Right atrium auricular region (tissue), 2 donors: ENCODE measurements around the gene TMEM42. TPM values are rescaled to one million over a fixed set of nuclear protein-coding genes. Genes with fewer than 3 reads are reported as not detected.
A peak's percentile ranks its signal among the peaks of the same experiment; 100 is the strongest.
"Not testable (repeated sequence)": the region's sequence is repeated elsewhere in the genome, so short reads cannot be mapped to it uniquely, and the experiment has no call there.

Experiments used
- DNase-seq: peaks from one replicate; pipeline ENCODE4 v3.0.0-alpha.2; 2019; ENCODE audit warnings: low spot score
- H3K27ac ChIP-seq, 2 donors: fragments of 200-600 bp; sonication (generic); 1 replicate in 1 of 2; 2 replicates in 1 of 2; pipeline ENCODE4 v1.5.1; 2016 to 2019
- H3K27me3 ChIP-seq, 2 donors: fragments of 200-600 bp; sonication (generic); one replicate each; pipeline versions ENCODE4 v1.5.1 to v1.6.0; 2017 to 2019
- H3K36me3 ChIP-seq: fragments of 200-600 bp; sonication (generic); one replicate; pipeline ENCODE4 v1.5.1; 2016
- H3K4me1 ChIP-seq, 2 donors: fragments of 200-600 bp; sonication (generic); one replicate each; pipeline versions ENCODE4 v1.5.1 to v1.6.0; 2017 to 2019
- H3K4me3 ChIP-seq, 2 donors: fragments of 200-600 bp; sonication (generic); 1 replicate in 1 of 2; 2 replicates in 1 of 2; pipeline ENCODE4 v1.5.1; 2017 to 2019; ENCODE audit warnings: mild to moderate bottlenecking in 1 of 2, moderate library complexity in 1 of 2
- H3K9me3 ChIP-seq, 2 donors: fragments of 200-600 bp; sonication (generic); one replicate each; pipeline ENCODE4 v1.5.1; 2019
- CTCF ChIP-seq, 2 donors: fragments of 200-600 bp; sonication (generic); IDR thresholded peaks; one replicate each; pipeline ENCODE4 v1.5.1; 2019; ENCODE audit warnings: antibody characterized with exemption in 2 of 2
- total RNA-seq, 2 donors: library from RNA; depleted of rRNA; stranded (reverse); fragments of >200 nt; gene quantifications; one replicate each; pipeline ENCODE4 v1.1.0, GENCODE V29; 2016

The TMEM42 gene
- total RNA-seq, 2 donors from 2014 or later, result 9.8 to 11.2 TPM

DNA sequence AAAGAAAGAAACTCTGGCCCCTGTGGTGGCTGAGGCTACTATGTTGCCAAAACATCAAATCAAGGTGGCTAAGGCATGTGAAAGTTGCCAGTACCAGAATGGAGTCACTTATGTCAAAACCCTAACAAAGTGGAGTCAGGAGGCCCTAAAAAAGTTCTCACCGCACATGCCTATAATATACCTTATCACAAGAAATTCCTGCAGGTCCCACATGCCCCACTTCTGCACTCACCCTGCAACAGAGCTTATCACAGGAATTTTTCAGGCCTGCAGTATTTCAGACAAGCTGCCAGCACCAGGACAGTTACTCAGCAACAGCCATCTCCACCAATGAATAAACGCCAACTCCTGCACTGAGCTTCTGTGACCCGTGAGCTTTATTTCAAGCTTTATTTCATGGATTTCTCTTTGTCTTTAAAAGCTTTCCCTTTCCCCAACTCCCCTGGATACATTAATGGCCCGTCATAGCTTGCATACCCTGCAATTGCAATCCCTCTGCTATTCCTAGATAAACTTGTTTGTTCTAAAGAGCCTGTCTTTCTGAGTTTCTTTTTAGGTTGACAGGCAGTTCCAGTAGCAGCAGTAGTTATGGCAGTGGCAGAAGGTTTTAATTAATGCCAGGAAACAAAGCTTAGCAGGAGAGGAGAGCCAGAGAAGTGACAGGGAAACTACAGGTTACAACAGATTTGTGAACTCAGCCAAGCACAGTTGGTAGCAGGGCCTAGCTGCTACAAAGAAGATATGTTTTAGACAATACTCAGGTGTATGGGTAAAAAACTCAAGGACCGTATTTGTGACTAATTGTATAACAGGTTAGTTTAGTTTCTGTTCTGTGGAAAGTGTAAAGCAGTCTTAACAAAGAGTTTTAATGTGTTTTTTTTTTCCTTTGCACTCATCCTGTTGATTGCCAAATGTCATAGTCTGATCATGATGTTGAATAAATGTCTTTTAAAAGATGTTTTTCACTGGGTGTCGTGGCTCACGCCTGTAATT lies 15.9 kb upstream of the TMEM42 start:
- no peaks in the 10 kb centered on the region for H3K27me3 ChIP-seq
- H3K9me3 ChIP-seq, result no peaks in the 10 kb centered on the region
- H3K27ac ChIP-seq, result peak overlapping the region; percentile 47 to 77
- DNase-seq, result no peak
- TF ChIP-seq CTCF (IDR thresholded peaks at IDR 0.05), result no peak
- H3K4me1 ChIP-seq, result peaks cover 0 to 22% of the 10 kb centered on the region in 2 donors
- H3K4me3 ChIP-seq, result no peak overlapping the region
- H3K36me3 ChIP-seq, result no peaks in the 10 kb centered on the region

GRCh38 chr3:44848634-44849033 lies 13.1 kb upstream of the TMEM42 start:
- Histone ChIP-seq H3K4me3 (no peak overlapping the region), H3K4me1 (peaks cover 0 to 21% of the 10 kb centered on the region in 2 donors), H3K9me3 (no peaks in the 10 kb centered on the region), H3K27me3 (no peaks in the 10 kb centered on the region), H3K36me3 (no peaks in the 10 kb centered on the region), H3K27ac (no peak overlapping the region)
- DNase-seq, result no peak
- TF ChIP-seq CTCF (IDR thresholded peaks at IDR 0.05), result no peak

GRCh38 chr3:44856663-44857062 lies 5.0 kb upstream of the TMEM42 start:
- H3K9me3 ChIP-seq, H3K27ac ChIP-seq, DNase-seq, H3K36me3 ChIP-seq, H3K4me1 ChIP-seq, H3K27me3 ChIP-seq, H3K4me3 ChIP-seq: not testable (repeated sequence)

GRCh38 chr3:44860117-44860516 lies 1.6 kb upstream of the TMEM42 start:
- no peak for TF ChIP-seq CTCF (IDR thresholded peaks at IDR 0.05)
- H3K4me1 ChIP-seq, result peaks cover 0 to 17% of the 10 kb centered on the region in 2 donors

GRCh38 chr3:44862226-44862637 lies 520 bp downstream of the TMEM42 start:
- H3K27me3 ChIP-seq, result no peaks in the 10 kb centered on the region
- no peak for TF ChIP-seq CTCF (IDR thresholded peaks at IDR 0.05)
- peaks cover 0 to 17% of the 10 kb centered on the region in 2 donors for H3K4me1 ChIP-seq
- peak overlapping the region; percentile 62 to 70 for H3K4me3 ChIP-seq
- no peaks in the 10 kb centered on the region for H3K9me3 ChIP-seq
- no peaks in the 10 kb centered on the region for H3K36me3 ChIP-seq
- H3K27ac ChIP-seq, result peak overlapping the region; percentile 92 to 94
- DNase-seq, result no peak

More at GRCh38 chr3:44860117-44860516, 1.6 kb upstream of the TMEM42 start:
- Histone ChIP-seq H3K4me3 (no peak overlapping the region), H3K36me3 (no peaks in the 10 kb centered on the region), H3K9me3 (no peaks in the 10 kb centered on the region), H3K27ac (no peak overlapping the region), H3K27me3 (no peaks in the 10 kb centered on the region)
- DNase-seq, result no peak

- H3K27ac ChIP-seq, result no peak overlapping the region
- no peak for TF ChIP-seq CTCF (IDR thresholded peaks at IDR 0.05)
- no peak overlapping the region for H3K4me3 ChIP-seq
- H3K36me3 ChIP-seq, result no peaks in the 10 kb centered on the region
- H3K4me1 ChIP-seq, result peaks cover 0 to 17% of the 10 kb centered on the region in 2 donors
- no peaks in the 10 kb centered on the region for H3K27me3 ChIP-seq
- no peaks in the 10 kb centered on the region for H3K9me3 ChIP-seq
- no peak for DNase-seq
Measured at GRCh38 chr3:44865272-44866035, 3.7 kb downstream of the TMEM42 start.
